Measurements from ENCODE around the gene CCDC85C.

CCDC85C gene

DNA sequence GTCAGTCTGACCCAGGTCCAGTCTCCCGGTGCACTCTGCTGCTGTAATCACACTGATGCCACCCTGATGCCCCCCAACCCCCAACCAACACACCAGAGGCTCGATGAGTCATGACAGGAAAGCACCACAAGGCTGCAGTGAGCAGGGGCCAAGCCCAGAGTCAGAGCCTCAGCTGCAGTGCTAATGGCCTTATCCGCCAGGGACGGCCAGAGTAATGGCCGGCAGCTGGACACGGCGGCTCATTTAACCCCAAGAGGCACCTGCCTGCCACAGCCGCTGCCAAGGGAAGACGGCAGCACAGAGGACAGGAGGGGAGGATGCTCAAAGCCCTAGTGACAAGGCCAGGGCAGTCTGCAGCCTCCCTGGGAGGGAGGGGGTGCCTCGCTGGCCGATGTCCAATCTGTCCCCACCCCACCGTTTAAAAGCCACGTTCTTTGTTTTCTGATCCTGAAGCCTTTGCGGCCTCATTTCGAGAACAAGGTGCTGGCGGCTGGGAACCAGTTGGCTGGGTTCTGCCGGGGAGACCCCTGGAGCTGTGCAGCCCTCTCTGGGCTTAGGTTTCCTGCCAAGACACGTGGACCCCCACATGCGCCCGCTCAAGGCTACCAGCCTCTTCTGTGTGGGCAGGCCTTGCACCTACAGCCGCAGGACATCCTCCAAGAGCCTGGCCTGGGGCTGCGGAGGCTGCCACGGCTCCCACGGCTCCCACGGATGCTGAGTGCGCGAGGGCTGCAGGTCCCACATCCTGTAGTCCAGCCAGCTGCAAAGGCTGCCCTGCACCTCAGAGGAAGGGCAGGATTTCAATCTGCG lies 13.1 kb downstream of the CCDC85C start:
- peak in 15 of 51 donors; percentile 14 to 59 (median 40) for DNase-seq

DNA sequence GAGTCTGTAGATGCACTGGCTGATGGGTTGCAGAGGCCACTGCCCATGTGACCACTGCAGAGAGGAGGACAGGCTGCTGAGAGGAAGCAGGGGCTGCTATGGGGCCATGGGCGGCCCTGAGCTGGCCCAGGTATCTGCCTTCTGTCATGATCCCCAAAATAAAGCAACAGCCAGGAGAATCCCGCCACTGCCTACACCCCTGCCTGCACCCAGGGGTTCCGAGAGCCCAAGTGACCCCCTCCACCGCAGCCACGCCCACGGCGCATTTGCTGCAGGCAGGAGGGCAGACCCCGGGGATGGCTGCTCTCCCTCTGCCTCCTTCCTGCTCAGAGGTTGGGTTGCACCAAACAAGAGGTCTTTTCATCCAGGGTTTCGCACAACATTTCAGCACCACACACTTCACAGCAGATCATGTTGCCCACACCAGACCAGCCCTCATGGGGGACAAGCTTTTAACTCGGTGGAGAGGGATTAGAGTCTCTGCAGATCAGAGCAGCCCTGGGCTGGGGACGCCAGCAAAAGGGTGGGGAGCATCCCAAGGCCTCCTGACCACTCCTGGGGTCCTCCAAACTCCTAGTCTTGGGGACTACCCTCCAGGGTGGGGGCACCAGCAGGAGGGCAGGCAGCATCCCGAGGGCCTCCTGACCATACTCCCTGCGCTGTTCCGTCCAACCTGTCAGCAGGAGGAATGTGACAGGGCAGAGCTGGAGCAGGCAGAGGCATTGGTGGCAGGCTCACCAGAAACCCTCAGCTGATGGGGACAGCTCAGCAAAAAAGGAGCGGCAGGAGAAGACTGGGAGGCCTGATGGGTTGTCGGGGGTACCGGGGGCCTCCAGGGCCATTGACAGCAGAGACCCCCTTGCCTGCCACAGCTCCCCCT lies 14.1 kb downstream of the CCDC85C start:
- DNase-seq: peak in 1 of 51 donors; percentile 17

DNA sequence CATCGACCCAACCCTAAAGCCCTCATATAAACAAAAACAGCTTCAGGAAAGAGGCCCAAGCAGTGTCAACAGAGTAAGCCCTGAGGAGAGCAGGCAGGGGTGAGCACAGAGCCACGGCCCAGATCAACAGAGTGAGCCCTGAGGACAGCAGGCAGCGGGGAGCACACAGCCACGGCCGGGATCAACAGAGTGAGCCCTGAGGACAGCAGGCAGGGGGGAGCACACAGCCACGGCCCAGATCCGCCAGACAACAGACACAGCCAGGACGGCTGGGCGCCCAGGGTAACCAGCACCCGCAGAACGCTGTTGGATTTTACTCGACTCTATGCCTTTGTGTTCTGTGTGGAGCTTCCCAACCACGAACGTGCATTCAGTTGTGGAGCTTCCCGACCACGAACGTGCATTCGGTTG lies 15.0 kb downstream of the CCDC85C start:
- peak in 1 of 51 donors; percentile 19 for DNase-seq

- DNase-seq: no peak
Measured at GRCh38 chr14:99587460-99588278, 16.3 kb downstream of the CCDC85C start.

- DNase-seq: no peak
Measured at GRCh38 chr14:99586761-99587459, 17.1 kb downstream of the CCDC85C start.

DNA sequence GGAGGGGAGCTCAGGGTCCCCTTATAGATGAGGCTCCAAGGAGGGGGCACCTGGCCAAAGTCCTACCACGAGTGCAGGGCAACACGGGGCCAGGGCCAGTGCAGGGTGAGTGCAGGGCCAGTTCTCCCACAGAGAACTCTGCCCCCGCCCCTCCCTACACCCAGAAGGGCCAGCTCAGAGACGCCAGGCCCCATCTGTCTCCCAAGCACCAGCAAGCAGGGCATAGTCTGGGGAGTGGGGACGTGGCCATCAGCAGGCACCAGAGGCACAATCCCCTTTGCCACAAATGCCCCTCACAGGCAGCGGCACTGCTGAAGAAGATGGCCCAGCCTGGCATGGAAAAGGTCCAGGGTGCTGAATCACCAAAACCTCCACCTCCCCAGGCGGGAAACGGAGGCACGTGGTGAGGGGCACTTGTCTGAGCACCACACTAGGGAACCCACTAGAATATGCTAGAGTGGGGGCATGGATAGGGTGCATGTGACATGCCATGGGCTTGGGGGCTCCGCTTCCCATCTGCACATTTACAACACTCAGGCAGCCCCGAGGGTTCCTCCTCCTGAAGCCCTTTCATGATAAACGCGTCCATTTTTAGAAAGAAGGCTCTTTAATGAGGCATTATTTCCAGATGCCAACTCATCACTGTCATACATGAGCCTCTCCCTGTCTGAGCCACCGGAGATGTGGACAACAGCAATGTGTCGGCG lies 17.8 kb downstream of the CCDC85C start:
- no peak for DNase-seq

DNA sequence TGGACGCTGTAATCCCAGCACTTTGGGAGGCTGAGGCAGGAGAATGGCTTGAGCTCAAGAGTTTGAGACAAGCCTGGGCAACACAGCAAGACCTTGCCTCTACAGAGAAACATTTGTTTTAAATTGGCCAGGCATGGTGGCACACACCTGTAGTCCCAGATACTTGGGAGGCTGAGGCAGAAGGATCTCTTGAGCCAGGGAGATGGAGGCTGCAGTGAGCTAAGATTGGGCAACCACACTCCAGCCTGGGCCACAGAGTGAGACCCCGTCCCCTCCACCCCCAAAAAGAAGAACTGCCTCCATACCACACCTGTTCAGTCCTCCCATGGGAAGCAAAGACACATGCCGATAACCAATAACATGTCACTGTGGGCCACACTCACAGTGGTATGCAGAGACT lies 19.2 kb downstream of the CCDC85C start:
- no peak for DNase-seq

GRCh38 chr14:99581938-99582337 lies 22.1 kb downstream of the CCDC85C start:
- DNase-seq: no peak

DNA sequence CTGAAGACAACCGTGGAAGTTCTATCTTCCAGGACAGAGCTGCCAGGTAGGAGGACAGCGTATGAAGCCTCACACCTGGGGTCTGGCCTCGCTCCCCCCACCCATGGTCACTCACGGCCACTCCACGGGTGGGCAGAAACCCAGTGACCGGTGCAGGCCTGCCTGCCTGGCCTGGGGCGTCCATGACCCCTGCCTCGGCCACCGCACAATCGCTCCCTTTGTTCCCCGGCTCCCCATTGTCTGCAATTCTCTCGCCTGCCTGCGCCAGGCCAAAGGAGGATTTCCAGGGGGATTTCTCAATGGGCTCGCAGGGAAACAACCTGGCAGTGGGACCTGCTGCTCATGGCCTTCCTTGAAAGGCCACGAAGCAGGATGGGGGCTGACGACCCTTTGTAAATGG lies 22.6 kb downstream of the CCDC85C start:
- DNase-seq: peak in 24 of 51 donors; percentile 13 to 72 (median 44)

GRCh38 chr14:99579903-99580571 lies 24.0 kb downstream of the CCDC85C start:
- DNase-seq: no peak

DNA sequence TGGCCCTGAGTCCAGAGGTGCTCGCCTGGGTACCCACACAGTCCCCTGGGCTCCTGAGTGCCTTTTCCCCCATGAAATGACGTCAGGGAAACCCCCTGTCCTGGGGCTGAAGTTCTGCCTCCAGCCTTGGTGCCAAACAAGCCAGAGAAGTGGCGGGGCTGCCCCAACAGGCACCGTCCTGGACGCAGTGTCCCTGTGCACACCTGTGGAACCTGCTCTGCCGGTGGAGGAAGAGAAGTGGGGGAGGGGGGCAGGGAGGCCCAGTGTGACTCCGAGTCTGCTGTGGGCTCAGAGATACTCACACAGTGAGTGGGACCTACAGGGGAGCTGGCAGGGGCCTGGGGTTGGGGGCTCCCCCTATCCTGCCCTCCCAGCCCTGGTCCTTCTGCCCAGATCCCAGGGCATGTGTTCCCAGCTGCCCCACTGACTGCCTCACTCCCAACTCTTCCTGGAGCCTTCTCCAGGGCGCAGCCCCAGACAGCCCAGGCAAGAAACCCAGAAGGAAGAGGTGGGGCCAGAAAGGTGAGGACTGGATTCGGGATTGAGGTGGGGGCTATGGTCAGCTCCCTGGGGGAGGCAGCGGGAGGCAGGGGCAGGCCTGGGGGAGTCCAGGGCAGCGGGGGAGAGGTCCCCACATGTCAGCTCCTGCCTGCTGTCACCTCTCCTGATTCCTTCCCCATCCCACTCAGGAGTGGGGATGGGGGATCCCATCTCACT lies 24.7 kb downstream of the CCDC85C start:
- no peak for DNase-seq

DNA sequence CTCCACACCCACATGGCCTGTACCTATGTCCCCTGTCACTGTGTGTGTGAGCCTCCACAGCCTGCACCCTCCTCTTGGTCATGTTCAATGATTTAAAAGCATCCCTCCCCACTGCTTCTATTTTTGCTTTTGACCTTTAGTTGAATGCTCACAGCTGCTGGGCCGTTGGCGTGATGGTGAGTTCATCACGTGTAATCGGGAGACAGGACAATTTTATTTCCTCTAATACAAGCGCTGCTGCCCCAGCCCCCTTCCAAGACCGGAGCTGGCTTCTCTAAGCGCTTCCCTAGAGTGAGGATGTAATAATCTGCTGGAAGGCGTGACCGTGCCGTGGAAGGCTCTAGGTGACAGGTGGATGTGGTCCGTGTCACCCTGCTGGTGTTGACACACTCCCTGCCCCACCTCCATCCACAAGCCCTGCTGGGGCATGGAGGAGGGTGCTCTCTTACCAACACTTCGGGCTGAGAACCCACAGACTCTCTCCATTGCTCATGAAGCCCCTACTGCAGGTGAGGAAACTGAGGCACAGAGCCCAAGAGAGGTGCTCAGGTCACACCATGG lies 25.4 kb downstream of the CCDC85C start:
- no peak for DNase-seq

DNA sequence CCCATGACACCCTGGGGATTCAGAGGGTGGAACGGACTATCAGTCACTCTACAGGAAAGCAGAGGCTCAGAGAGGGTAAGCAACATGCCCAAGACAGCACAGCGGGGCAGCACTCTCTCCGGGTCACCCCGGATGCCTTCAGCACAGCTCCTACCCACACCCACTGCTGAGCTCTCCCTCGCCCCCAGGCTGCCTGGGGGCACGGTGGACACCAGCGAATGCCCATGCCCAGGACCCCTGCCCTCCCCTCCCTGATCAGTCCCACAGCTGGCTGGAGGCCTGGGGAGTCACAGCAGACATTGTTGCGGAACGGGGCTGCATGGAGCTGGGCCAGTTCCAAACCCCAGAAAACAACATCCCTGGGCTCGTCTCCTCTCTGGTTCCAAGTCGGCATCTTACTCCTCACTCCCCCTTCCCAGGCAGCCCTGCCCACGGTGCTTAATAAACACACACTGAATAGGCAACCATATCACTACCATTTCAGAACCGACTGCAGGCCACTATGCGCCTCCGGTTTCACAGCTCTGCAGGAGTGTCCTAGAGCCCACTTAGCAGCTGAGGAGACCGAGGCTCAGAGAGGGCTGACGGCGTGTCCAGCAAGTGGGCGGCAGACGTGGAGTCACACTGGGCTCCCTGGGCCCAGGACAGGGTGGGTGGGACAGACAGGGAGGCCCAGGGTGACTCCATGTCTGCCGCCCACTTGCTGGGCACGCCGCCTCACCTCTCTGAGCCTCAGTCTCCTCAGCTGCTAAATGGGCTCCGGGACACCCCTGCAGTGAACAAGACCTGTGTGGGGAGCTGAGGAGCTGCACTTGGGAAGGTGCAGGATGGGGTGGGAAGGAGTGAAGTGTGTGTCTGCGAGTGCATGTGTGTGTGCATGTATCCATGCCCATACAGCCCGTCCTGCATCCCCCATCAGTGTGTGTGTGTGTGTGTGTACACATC lies 27.0 kb downstream of the CCDC85C start:
- DNase-seq: no peak

DNA sequence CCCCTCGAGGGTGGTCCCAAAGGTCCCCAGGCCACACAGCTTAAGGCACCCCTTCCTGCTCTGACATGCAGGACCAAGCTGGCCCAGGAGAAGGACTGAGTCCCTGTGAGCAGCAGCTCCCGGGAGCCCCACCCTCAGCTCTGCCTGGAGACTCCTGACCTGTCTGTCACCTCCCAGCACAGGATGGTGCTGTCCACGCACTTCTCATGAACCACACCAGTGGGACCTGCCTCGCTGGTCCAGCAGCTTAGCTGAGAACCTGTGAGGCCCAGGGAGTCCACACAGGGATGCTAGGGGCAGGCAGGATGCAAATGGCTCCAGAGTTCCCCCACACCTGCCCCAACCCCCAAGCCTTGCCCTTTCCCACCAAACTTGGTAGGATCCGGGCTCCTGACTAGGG lies 27.7 kb downstream of the CCDC85C start:
- no peak for DNase-seq

DNA sequence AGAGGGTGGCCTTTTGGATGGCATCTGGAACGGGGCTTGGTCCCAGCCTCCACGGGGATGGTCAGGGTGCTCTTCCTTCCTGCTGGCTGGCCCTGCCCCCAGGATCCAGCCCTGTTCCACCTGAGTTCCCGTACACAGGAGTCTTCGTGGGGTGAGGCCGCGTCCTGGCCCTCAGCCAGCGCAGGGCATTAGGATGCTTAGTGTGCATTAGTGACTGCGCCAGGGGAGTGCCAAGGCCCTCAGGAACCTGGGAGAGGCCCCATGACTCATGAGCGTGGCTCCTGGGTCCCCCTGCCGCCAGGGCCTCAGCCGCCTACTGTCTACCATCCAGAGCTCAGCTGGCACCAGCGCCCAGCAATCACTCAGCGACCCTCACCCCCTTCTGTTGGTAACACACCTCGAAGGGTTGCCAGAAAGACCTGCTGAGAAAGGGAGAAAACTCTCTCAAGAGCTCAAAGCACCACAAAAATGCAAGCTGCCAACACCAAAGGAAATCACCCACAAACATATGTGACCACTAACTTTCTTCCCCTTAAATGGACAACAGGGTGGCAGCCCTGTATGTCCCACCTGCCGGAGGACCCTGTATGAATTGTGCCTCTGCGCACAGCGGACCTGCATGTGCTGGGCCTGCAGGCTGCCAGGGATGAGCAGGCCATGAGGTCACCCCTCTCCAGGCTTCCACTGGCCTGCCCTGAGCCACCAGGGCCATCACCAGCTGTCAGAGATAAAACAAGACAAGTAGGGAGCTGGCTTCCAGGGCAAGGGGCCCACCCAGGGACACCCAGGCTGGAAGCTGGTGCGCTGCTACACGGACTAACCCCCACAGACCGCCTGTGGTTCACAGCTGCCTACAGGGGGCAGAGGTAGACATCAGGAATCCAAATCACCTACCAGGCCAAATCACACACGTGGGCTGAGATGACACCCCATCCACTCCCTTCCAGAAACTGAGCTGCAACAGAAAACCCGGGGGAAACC lies 28.7 kb downstream of the CCDC85C start:
- DNase-seq: peak in 1 of 51 donors; percentile 11

All from hypothalamus (tissue), 51 donors.